Stimulated activated CD8-positive, alpha-beta memory T cell treated with anti-CD3 and anti-CD28 coated beads, Interleukin-15, amount 100 ng/mL, for 24 hours (primary cell): Measurements from ENCODE around the gene ADH1B.
"Not testable (repeated sequence)": the region's sequence is repeated elsewhere in the genome, so short reads cannot be mapped to it uniquely, and the experiment has no call there.

Experiments
- DNase-seq: peaks from one replicate; pipeline ENCODE4 v3.0.0-alpha.2; 2020; ENCODE audit warnings: low read depth

Gene ADH1B

DNA sequence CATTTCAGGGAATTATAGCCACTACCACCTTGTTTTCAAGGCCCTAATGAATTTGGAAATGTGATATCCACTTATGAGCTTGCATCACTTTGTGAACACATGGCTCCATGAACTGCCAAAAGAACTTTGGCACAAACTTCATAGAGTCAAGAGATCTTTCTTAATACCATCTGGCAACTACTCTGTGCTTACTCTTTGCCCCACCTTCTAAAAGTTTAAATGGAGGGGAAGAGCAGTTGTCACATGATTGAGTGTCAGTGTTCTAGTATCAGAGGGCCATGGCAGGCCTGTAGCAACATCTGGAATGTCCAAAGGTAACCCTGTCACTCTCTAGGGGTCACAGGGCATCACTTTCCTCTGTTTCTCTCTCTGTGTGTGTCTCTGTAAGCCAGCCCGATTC lies 2.6 kb upstream of the ADH1B start:
- no peak for DNase-seq

DNA sequence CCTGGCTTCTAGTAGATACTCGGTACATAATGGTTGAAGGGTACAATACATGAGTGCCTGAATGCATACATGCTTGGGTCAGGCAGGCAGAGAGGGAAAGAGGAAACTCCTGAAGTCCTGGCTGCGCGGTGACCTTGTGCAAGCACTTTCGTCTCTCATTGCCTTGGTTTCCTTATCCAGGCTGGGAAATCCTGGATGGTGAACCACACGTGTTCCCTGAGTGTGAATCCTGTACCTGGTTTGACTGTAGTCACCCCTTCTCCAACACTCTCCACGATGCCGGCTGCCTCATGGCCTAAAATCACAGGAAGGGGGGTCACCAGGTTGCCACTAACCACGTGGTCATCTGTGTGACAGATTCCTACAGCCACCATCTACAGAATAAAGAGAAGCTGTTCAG lies 3.4 kb downstream of the ADH1B start:
- not testable (repeated sequence) for DNase-seq

GRCh38 chr4:99317354-99317753 lies 3.8 kb downstream of the ADH1B start:
- no peak for DNase-seq

DNA sequence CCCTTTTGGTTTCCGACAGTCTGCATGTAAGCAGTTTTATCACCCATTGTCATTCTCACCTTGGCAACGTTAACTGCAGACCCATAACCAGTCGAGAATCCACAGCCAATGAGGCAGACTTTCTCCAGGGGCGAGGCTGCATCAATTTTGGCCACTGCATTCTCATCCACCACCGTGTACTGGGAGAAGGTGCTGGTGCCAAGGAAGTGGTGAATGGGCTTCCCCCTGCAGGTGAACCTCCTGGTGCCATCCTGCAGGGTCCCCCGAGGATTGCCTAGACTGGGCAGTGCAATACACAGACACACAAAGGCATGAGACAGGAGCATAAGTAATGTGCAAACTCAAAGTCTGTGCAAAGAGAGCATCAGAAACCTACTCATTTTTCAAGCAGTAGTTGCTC lies 5.4 kb downstream of the ADH1B start:
- no peak for DNase-seq

DNA sequence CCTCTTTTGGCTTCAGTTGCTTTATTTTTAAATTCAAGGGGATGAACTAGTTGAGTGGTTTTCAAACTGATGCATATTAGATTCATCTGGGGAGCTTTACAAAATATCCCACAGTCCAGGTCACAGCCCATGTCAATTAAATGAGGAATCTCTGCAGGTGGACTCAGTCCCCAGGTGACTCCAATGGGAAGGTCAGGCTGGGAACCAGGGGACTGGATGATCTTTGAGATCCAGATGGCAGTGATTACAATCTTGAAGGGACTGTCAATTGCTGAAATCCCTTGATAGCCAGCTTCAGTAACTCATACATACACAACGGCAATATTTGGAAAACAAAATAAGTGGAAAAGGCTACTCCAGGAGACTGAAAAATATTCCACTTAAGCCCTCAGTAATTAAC lies 7.0 kb downstream of the ADH1B start:
- DNase-seq: no peak

DNA sequence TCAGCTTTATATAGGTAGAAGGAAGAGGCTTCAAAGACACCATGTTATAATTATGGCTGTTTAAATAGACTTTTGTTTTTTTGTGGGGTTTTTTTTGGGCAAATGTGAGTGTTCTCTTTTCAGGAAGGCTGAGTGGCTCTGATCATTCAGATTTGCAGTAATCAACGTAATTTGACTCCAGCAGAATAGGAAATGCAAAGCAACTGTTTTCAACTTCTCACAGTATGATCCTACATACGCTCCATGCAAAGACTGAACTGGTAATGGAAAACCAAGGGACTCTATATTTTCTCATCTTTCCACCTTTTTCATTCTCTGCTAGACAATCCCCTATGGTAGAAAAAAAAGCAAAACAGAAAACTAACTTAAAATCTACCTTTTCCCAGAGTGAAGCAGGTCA lies 10.8 kb downstream of the ADH1B start:
- DNase-seq: no peak

GRCh38 chr4:99305638-99306400 lies 15.4 kb downstream of the ADH1B start:
- no peak for DNase-seq

DNA sequence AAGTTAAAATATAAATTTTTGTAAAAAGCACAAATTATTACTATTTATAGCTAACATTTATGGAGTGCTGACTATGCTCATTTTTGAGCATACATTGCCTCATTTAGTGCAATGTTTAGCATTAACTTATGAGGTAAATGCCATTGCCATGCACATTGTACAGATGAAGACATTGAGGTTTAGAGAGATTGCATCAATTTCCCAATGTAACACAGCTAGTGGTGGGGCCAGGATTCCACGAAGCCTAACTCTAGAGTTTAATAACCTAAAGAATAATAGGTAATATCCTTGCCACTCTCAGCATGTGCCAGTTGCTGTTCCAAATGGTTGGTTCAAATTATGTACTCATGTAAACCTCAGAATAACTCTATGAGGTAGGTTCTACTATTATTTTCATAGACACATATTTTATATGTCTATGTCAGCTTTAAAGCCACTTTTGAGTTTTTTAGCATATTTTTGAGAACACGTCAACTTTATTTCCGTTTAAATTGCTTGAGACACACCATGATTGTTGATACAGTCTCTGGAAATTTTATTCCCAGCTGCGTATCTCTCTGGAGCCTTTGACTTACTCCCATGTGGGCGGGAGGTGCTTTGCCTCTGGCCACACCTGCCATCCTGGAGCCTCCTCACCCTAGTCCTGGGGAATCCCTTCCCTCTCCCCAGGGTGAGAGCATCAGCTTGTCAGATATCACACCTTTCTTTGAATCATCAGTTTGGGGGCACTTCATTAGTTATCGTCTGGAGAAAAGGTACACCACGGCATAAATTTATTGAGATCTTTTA lies 19.6 kb downstream of the ADH1B start:
- no peak for DNase-seq

- no peak for DNase-seq
Observed at GRCh38 chr4:99300934-99301333, 20.3 kb downstream of the ADH1B start.

DNA sequence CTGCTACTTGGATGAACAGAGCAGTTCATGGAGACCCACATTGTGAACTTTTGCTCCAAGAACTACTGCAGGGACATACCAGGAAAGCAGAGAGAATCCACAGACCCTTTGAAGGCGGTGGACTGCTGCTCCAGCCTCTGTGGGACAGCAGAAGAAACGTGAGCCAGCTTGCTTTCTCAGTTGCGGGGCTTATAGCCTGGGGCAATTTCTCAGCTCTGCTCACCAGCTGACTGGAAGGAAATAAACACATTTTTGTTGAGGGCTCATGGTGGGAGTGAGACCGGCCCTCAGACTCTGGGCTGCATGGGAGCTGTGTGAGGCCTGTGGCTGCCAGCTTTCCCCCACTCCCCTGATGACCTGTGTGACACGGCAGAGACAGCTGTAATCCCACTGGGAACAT lies 27.8 kb downstream of the ADH1B start:
- no peak for DNase-seq

GRCh38 chr4:99290848-99291786 lies 30.1 kb downstream of the ADH1B start, which contains the start of gene ADH1A:
TSS of gene ADH1A (minus strand) at chr4:99290985. CDS start at chr4:99290914, 71 bp downstream.
- DNase-seq: no peak

DNA sequence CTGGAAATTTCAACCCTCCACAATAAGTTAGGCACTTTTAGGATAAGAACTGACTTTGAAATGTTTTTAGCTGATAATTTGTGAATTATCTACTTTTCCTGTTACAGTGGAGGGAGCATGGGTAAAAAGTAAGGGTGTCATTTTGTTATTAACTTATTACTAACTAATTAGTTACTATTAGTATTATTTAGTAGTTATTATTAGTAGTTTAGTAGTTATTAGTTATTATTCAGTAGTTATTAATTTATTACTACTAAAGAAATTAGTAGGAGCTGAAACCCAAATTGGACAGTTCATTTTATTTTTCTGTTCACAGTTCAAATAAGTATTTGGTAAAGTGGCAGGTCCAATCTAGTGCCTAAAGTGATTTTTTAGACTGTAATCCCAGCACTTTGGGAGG lies 35.8 kb downstream of the ADH1B start:
- no peak for DNase-seq

GRCh38 chr4:99282731-99283130 lies 38.5 kb downstream of the ADH1B start:
- no peak for DNase-seq

- DNase-seq: no peak
Observed at GRCh38 chr4:99281261-99281660, 39.9 kb downstream of the ADH1B start.

GRCh38 chr4:99276417-99276816 lies 44.8 kb downstream of the ADH1B start:
- DNase-seq: no peak

GRCh38 chr4:99275885-99276284 lies 45.3 kb downstream of the ADH1B start:
- no peak for DNase-seq

- DNase-seq: no peak
Observed at GRCh38 chr4:99275050-99275449, 46.2 kb downstream of the ADH1B start.

GRCh38 chr4:99273704-99274103 lies 47.5 kb downstream of the ADH1B start:
- no peak for DNase-seq

DNA sequence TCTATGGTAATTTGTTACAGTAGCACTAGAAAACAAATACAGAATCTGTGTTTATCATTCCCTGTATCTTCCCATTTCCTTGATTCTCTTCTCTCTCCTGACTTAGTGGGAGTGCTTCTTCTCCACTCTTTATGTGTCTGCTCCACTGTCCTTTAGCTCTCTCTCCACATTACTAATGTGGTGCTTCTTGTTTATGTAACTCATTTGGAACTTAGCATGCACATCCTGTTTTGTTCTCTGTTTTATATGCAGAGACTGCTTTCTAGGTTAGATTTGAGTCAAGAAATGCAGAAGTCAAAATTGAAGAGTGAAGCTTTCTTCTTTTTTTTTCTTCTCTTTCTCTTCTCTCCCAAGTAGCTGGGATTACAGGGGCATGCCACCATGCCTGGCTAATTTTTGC lies 56.3 kb downstream of the ADH1B start:
- no peak for DNase-seq
